Measurements from ENCODE around the gene GLDC. TPM values are rescaled to one million over a fixed set of nuclear protein-coding genes. Genes with fewer than 3 reads are reported as not detected.

The GLDC gene
- total RNA-seq, 1 donor from 2014 or later, result 8.9 TPM

GRCh38 chr9:6656614-6657300 lies 11.2 kb upstream of the GLDC start:
- Mint-ChIP-seq H3K36me3 (ENCODE audit: low read depth, unreplicated experiment) (no peaks in the 10 kb centered on the region), H3K27ac (ENCODE audit: unreplicated experiment) (no peak overlapping the region), H3K27me3 (ENCODE audit: low read depth, unreplicated experiment) (no peaks in the 10 kb centered on the region), H3K9me3 (ENCODE audit: unreplicated experiment) (no peaks in the 10 kb centered on the region), H3K4me3 (ENCODE audit: unreplicated experiment) (no peak overlapping the region), H3K4me1 (ENCODE audit: low read depth, unreplicated experiment) (no peaks in the 10 kb centered on the region)
- Histone ChIP-seq H3K79me2 (ENCODE audit: insufficient read depth, low read length) (no peaks in the 10 kb centered on the region), H4K20me1 (ENCODE audit: insufficient read depth, low read length) (no peaks in the 10 kb centered on the region), H3K4me3 (ENCODE audit: insufficient read depth, low read depth, low read length) (no peak overlapping the region), H3K9me3 (ENCODE audit: insufficient read depth, low read depth, low read length) (no peaks in the 10 kb centered on the region), H3K4me2 (ENCODE audit: low read length) (no peak overlapping the region), H3K9ac (ENCODE audit: low read length) (no peak overlapping the region), H2AFZ (ENCODE audit: low read depth, low read length) (no peak overlapping the region), H3K4me1 (ENCODE audit: insufficient read depth, low read length) (no peaks in the 10 kb centered on the region), H3K27ac (ENCODE audit: low read depth, low read length) (no peak overlapping the region), H3K36me3 (ENCODE audit: insufficient read depth, low read length) (no peaks in the 10 kb centered on the region), H3K27me3 (ENCODE audit: insufficient read depth, low read length) (no peaks in the 10 kb centered on the region)
- FAIRE-seq (no peak), DNase-seq (ENCODE audit: low read depth) (no peak)
- TF ChIP-seq CTCF (IDR thresholded peaks at IDR 0.05; ENCODE audit: insufficient read depth, low read depth, low read length), result no peak
- no peak for TF ChIP-seq EZH2 (IDR thresholded peaks at IDR 0.05; ENCODE audit: insufficient read depth, low read length)

GRCh38 chr9:6655036-6655435 lies 9.5 kb upstream of the GLDC start:
- H4K20me1 ChIP-seq (ENCODE audit: insufficient read depth, low read length), result no peaks in the 10 kb centered on the region
- no peaks in the 10 kb centered on the region for H3K36me3 ChIP-seq (ENCODE audit: insufficient read depth, low read length)
- H3K9ac ChIP-seq (ENCODE audit: low read length), result no peak overlapping the region
- no peaks in the 10 kb centered on the region for H3K27me3 ChIP-seq (ENCODE audit: insufficient read depth, low read length)
- H3K79me2 ChIP-seq (ENCODE audit: insufficient read depth, low read length), result no peaks in the 10 kb centered on the region
- Mint-ChIP-seq H3K4me1 (ENCODE audit: low read depth, unreplicated experiment) (no peaks in the 10 kb centered on the region), H3K36me3 (ENCODE audit: low read depth, unreplicated experiment) (no peaks in the 10 kb centered on the region), H3K27ac (ENCODE audit: unreplicated experiment) (no peak overlapping the region), H3K4me3 (ENCODE audit: unreplicated experiment) (no peak overlapping the region), H3K27me3 (ENCODE audit: low read depth, unreplicated experiment) (no peaks in the 10 kb centered on the region), H3K9me3 (ENCODE audit: unreplicated experiment) (no peaks in the 10 kb centered on the region)
- H3K27ac ChIP-seq (ENCODE audit: low read depth, low read length), result no peak overlapping the region
- H2AFZ ChIP-seq (ENCODE audit: low read depth, low read length), result no peak overlapping the region
- no peaks in the 10 kb centered on the region for H3K4me1 ChIP-seq (ENCODE audit: insufficient read depth, low read length)
- DNase-seq (ENCODE audit: low read depth), result no peak
- H3K4me3 ChIP-seq (ENCODE audit: insufficient read depth, low read depth, low read length), result no peak overlapping the region
- TF ChIP-seq CTCF (IDR thresholded peaks at IDR 0.05; ENCODE audit: insufficient read depth, low read depth, low read length), result no peak
- no peak for TF ChIP-seq EZH2 (IDR thresholded peaks at IDR 0.05; ENCODE audit: insufficient read depth, low read length)
- no peak for FAIRE-seq
- H3K9me3 ChIP-seq (ENCODE audit: insufficient read depth, low read depth, low read length), result no peaks in the 10 kb centered on the region
- no peak overlapping the region for H3K4me2 ChIP-seq (ENCODE audit: low read length)

DNA sequence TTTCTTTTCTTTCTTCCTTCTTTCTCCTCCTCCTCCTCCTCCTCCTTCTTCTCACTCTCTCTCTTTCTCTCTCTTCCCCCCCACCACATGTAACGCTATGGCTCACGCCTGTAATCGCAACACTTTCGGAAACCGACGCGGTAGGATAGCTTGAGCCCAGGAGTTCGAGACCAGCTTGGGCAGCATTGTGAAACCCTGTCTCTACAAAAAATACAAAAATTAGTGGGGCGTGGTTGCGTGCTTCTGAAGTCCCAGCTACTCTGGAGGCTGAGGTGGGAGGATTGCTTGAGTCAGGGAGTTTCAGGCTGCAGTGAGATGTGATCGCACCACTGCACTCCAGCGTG lies 736 bp upstream of the GLDC start:
- Histone ChIP-seq H4K20me1 (ENCODE audit: insufficient read depth, low read length) (no peaks in the 10 kb centered on the region), H3K27me3 (ENCODE audit: insufficient read depth, low read length) (peaks cover 35% of the 10 kb centered on the region), H3K27ac (ENCODE audit: low read depth, low read length) (no peak overlapping the region), H3K4me1 (ENCODE audit: insufficient read depth, low read length) (peaks cover 2% of the 10 kb centered on the region), H3K4me2 (ENCODE audit: low read length) (peak overlapping the region; percentile 89), H3K36me3 (ENCODE audit: insufficient read depth, low read length) (no peaks in the 10 kb centered on the region), H3K4me3 (ENCODE audit: insufficient read depth, low read depth, low read length) (peak overlapping the region; percentile 51), H2AFZ (ENCODE audit: low read depth, low read length) (peak overlapping the region; percentile 70), H3K9me3 (ENCODE audit: insufficient read depth, low read depth, low read length) (no peaks in the 10 kb centered on the region), H3K79me2 (ENCODE audit: insufficient read depth, low read length) (no peaks in the 10 kb centered on the region), H3K9ac (ENCODE audit: low read length) (peak overlapping the region; percentile 3)
- H3K36me3 Mint-ChIP-seq (ENCODE audit: low read depth, unreplicated experiment), result no peaks in the 10 kb centered on the region
- peaks cover 18% of the 10 kb centered on the region for H3K27me3 Mint-ChIP-seq (ENCODE audit: low read depth, unreplicated experiment)
- H3K27ac Mint-ChIP-seq (ENCODE audit: unreplicated experiment), result no peak overlapping the region
- DNase-seq (ENCODE audit: low read depth) (no peak), FAIRE-seq (no peak)
- H3K9me3 Mint-ChIP-seq (ENCODE audit: unreplicated experiment), result no peaks in the 10 kb centered on the region
- no peak for TF ChIP-seq CTCF (IDR thresholded peaks at IDR 0.05; ENCODE audit: insufficient read depth, low read depth, low read length)
- TF ChIP-seq EZH2 (IDR thresholded peaks at IDR 0.05; ENCODE audit: insufficient read depth, low read length), result no peak
- peaks cover 9% of the 10 kb centered on the region for H3K4me1 Mint-ChIP-seq (ENCODE audit: low read depth, unreplicated experiment)
- peak overlapping the region; percentile 85 for H3K4me3 Mint-ChIP-seq (ENCODE audit: unreplicated experiment)
